ENCODE measurements around the gene ZBTB7B.

DNA sequence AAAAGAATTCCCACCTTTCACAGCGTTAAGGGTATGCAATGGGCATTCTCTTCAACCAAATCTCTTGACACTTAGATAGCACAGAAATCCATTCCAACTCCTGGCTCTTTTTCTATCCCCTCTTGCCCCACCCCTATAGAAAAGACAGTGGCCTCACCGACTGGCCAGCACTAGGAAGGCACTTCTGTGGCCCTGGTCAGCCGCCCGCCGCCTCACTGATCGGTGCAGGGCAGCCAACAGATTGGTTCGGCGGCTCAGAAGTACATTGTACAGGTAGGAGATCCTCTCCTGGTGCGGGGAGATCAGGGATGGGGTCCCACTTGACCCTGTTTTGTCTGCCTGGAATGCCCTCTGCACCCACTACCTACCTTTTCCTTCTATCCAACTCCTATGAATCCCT, 21.7 kb downstream of the ZBTB7B start:
- TF ChIP-seq, protein P1, sequence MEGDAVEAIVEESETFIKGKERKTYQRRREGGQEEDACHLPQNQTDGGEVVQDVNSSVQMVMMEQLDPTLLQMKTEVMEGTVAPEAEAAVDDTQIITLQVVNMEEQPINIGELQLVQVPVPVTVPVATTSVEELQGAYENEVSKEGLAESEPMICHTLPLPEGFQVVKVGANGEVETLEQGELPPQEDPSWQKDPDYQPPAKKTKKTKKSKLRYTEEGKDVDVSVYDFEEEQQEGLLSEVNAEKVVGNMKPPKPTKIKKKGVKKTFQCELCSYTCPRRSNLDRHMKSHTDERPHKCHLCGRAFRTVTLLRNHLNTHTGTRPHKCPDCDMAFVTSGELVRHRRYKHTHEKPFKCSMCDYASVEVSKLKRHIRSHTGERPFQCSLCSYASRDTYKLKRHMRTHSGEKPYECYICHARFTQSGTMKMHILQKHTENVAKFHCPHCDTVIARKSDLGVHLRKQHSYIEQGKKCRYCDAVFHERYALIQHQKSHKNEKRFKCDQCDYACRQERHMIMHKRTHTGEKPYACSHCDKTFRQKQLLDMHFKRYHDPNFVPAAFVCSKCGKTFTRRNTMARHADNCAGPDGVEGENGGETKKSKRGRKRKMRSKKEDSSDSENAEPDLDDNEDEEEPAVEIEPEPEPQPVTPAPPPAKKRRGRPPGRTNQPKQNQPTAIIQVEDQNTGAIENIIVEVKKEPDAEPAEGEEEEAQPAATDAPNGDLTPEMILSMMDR (IDR thresholded peaks at IDR 0.05): no peak
- TF ChIP-seq POLR2AphosphoS5 (IDR thresholded peaks at IDR 0.05) (no peak), POLR2A (IDR thresholded peaks at IDR 0.05) (no peak)
